H1 (cell line): Measurements from ENCODE around the gene DRC7. TPM values are rescaled to one million over a fixed set of nuclear protein-coding genes. Genes with fewer than 3 reads are reported as not detected.

Source experiments
- CTCF ChIA-PET: fragments of 300-600 bp; sonication (Branson Sonifier 250); formaldehyde crosslinking; loops from one replicate; lab custom pipeline; 2021; ENCODE audit not compliant: partially characterized antibody; lab: Charles Lee
- POLR2A ChIA-PET: fragments of 300-600 bp; sonication (Branson Sonifier 250); formaldehyde crosslinking; loops from one replicate; lab custom pipeline; 2021; ENCODE audit warnings: inconsistent platforms; ENCODE audit not compliant: partially characterized antibody; lab: Charles Lee
- DNase-seq, 2 experiments: peaks; one replicate each; pipeline versions ENCODE4 v3.0.0 to v3.0.0-alpha.2; 2010 to 2022; ENCODE audit warnings: low spot score in 2 of 2, low read depth in 1 of 2, mixed read lengths in 1 of 2
- FAIRE-seq: peaks from 2 replicates; lab custom pipeline; 2011; peaks lifted over from hg19 to GRCh38; lab: Jason Lieb, UNC
- H2AFZ ChIP-seq: 2 replicates; pipeline ENCODE4 v1.8.1; 2012; ENCODE audit warnings: low read length, inconsistent platforms
- H2AK5ac ChIP-seq: 2 replicates; pipeline ENCODE4 v1.6.1; 2013; ENCODE audit warnings: low read depth, low read length
- H2BK120ac ChIP-seq: replicated peaks from 2 replicates; pipeline ENCODE3; 2013; ENCODE audit warnings: low read depth, low read length, inconsistent platforms
- H2BK12ac ChIP-seq: 2 replicates; pipeline ENCODE4 v1.6.1; 2013; ENCODE audit warnings: low read depth, low read length
- H2BK15ac ChIP-seq: 2 replicates; pipeline ENCODE4 v1.6.1; 2013; ENCODE audit warnings: low read length
- H2BK20ac ChIP-seq: 2 replicates; pipeline ENCODE4 v1.6.1; 2013; ENCODE audit warnings: low read length
- H2BK5ac ChIP-seq: 2 replicates; pipeline ENCODE4 v1.6.1; 2013; ENCODE audit warnings: low read depth, low read length
- H3K14ac ChIP-seq: 2 replicates; pipeline ENCODE4 v1.6.1; 2013; ENCODE audit warnings: inconsistent platforms; ENCODE audit not compliant: insufficient read length
- H3K18ac ChIP-seq: 2 replicates; pipeline ENCODE4 v1.6.1; 2013; ENCODE audit warnings: low read length; ENCODE audit errors: extremely low read depth
- H3K23ac ChIP-seq: 2 replicates; pipeline ENCODE4 v1.6.1; 2013; ENCODE audit warnings: inconsistent platforms; ENCODE audit not compliant: insufficient read length
- H3K23me2 ChIP-seq: 2 replicates; pipeline ENCODE4 v1.6.1; 2013; ENCODE audit warnings: low read depth, low read length
- H3K27ac ChIP-seq: 2 replicates; pipeline ENCODE4 v1.6.1; 2011; ENCODE audit warnings: low read depth, low read length, inconsistent platforms
- H3K27me3 ChIP-seq, 4 experiments: replicated peaks in 1 of 4; 1 replicate in 1 of 4; 2 replicates in 3 of 4; pipeline versions ENCODE4 v1.6.1 to v1.8.1; 2011 to 2013; ENCODE audit warnings: low read length in 3 of 4, mild to moderate bottlenecking in 3 of 4, inconsistent platforms in 2 of 4, mixed read lengths in 2 of 4, moderate library complexity in 1 of 4; ENCODE audit not compliant: control insufficient read depth in 3 of 4, insufficient read depth in 3 of 4; ENCODE audit errors: extremely low read depth in 1 of 4
- H3K36me3 ChIP-seq, 4 experiments: 2 replicates each; pipeline versions ENCODE4 v1.6.1 to v1.8.1; 2011 to 2013; ENCODE audit warnings: mild to moderate bottlenecking in 4 of 4, low read length in 3 of 4, moderate library complexity in 2 of 4, control low read depth in 1 of 4, inconsistent platforms in 1 of 4; ENCODE audit not compliant: insufficient read depth in 4 of 4, control insufficient read depth in 2 of 4
- H3K4ac ChIP-seq: replicated peaks from 2 replicates; pipeline ENCODE3; 2013; ENCODE audit warnings: low read length, low read depth, mixed read lengths, inconsistent platforms; ENCODE audit not compliant: insufficient read length
- H3K4me1 ChIP-seq, 4 experiments: replicated peaks in 1 of 4; 1 replicate in 1 of 4; 2 replicates in 3 of 4; pipeline versions ENCODE4 v1.6.1 to v1.8.1; 2011 to 2013; ENCODE audit warnings: low read length in 3 of 4, inconsistent platforms in 2 of 4, mixed read lengths in 1 of 4; ENCODE audit not compliant: insufficient read depth in 4 of 4, control insufficient read depth in 3 of 4
- H3K4me2 ChIP-seq, 2 experiments: 2 replicates each; pipeline versions ENCODE4 v1.6.1 to v1.8.1; 2011 to 2013; ENCODE audit warnings: low read depth in 2 of 2, low read length in 2 of 2, control low read depth in 1 of 2, inconsistent platforms in 1 of 2, mild to moderate bottlenecking in 1 of 2; ENCODE audit not compliant: insufficient read depth in 1 of 2
- H3K4me3 ChIP-seq, 4 experiments: fragments of 200-600, 300-600 bp in 1 of 4; sonication (generic), shearing (Covaris generic), sonication (Bioruptor Twin) in 1 of 4; 2 replicates each; pipeline versions ENCODE4 v1.5.1 to v1.8.1; 2011 to 2016; ENCODE audit warnings: low read length in 4 of 4, low read depth in 3 of 4, control low read depth in 2 of 4, inconsistent platforms in 2 of 4, mild to moderate bottlenecking in 2 of 4, mixed read lengths in 1 of 4, moderate library complexity in 1 of 4; ENCODE audit not compliant: insufficient read depth in 2 of 4; ENCODE audit errors: extremely low read depth in 1 of 4
- H3K56ac ChIP-seq: replicated peaks from 2 replicates; pipeline ENCODE3; 2013; ENCODE audit warnings: low read depth, mild to moderate bottlenecking, mixed read lengths, low read length, inconsistent platforms; ENCODE audit not compliant: insufficient read length
- H3K79me1 ChIP-seq: 2 replicates; pipeline ENCODE4 v1.6.1; 2013; ENCODE audit warnings: low read depth, low read length, control low read depth
- H3K79me2 ChIP-seq, 2 experiments: 2 replicates each; pipeline versions ENCODE4 v1.6.1 to v1.8.1; 2012 to 2013; ENCODE audit warnings: low read length in 2 of 2, mild to moderate bottlenecking in 2 of 2, inconsistent platforms in 1 of 2; ENCODE audit not compliant: insufficient read depth in 2 of 2, control insufficient read depth in 1 of 2
- H3K9ac ChIP-seq, 4 experiments: replicated peaks in 1 of 4; 1 replicate in 1 of 4; 2 replicates in 3 of 4; pipeline versions ENCODE4 v1.6.1 to v1.8.1; 2011 to 2013; ENCODE audit warnings: low read depth in 3 of 4, low read length in 3 of 4, control low read depth in 2 of 4, mild to moderate bottlenecking in 2 of 4, moderate library complexity in 2 of 4, inconsistent platforms in 1 of 4; ENCODE audit errors: extremely low read depth in 1 of 4
- H3K9me3 ChIP-seq, 2 experiments: 2 replicates each; pipeline versions ENCODE4 v1.6.1 to v1.8.1; 2012 to 2013; ENCODE audit warnings: mild to moderate bottlenecking in 2 of 2, moderate library complexity in 2 of 2, control low read depth in 1 of 2, inconsistent platforms in 1 of 2, low read depth in 1 of 2, low read length in 1 of 2, mixed read lengths in 1 of 2; ENCODE audit not compliant: insufficient read depth in 2 of 2
- H4K20me1 ChIP-seq, 2 experiments: replicated peaks in 1 of 2; 2 replicates each; pipeline versions ENCODE3 to v1.8.1; 2011 to 2013; ENCODE audit warnings: inconsistent platforms in 2 of 2, low read length in 2 of 2, mild to moderate bottlenecking in 1 of 2; ENCODE audit not compliant: insufficient read depth in 2 of 2, control insufficient read depth in 1 of 2
- H4K5ac ChIP-seq: 2 replicates; pipeline ENCODE4 v1.6.1; 2013; ENCODE audit warnings: low read length, low read depth, mixed read lengths, inconsistent platforms; ENCODE audit not compliant: insufficient read length
- H4K8ac ChIP-seq: 2 replicates; pipeline ENCODE4 v1.8.0; 2013; ENCODE audit warnings: mild to moderate bottlenecking, moderate library complexity, low read length, inconsistent platforms; ENCODE audit not compliant: insufficient read depth; ENCODE audit errors: extremely low read depth
- H4K91ac ChIP-seq: replicated peaks from 2 replicates; pipeline ENCODE3; 2013; ENCODE audit warnings: low read length, mixed read lengths, inconsistent platforms; ENCODE audit not compliant: insufficient read length
- CREB1 ChIP-seq: IDR thresholded peaks from 2 replicates; pipeline ENCODE4 v1.6.1; 2012; ENCODE audit warnings: inconsistent platforms
- CTBP2 ChIP-seq: IDR thresholded peaks from 2 replicates; pipeline ENCODE4 v1.7.0; 2011; ENCODE audit warnings: borderline replicate concordance, mild to moderate bottlenecking, moderate library complexity, mixed read lengths, low read length; ENCODE audit not compliant: insufficient read depth, insufficient read length
- GTF2F1 ChIP-seq: IDR thresholded peaks from 2 replicates; pipeline ENCODE4 v1.6.1; 2012; ENCODE audit warnings: low read depth, low read length, improper control_type of control experiment, borderline replicate concordance
- KDM1A ChIP-seq: fragments of 200-600, 300-600 bp; sonication (generic); IDR thresholded peaks from 2 replicates; pipeline ENCODE4 v1.7.1; 2016; ENCODE audit warnings: mild to moderate bottlenecking, low read length, borderline replicate concordance
- NRF1 ChIP-seq: IDR thresholded peaks from 2 replicates; pipeline ENCODE4 v1.6.1; 2011; ENCODE audit warnings: mild to moderate bottlenecking, low read depth, low read length, improper control_type of control experiment
- RXRA ChIP-seq: IDR thresholded peaks from 2 replicates; pipeline ENCODE4 v1.6.1; 2011; ENCODE audit warnings: low read depth, mild to moderate bottlenecking, low read length, moderate library complexity; ENCODE audit not compliant: insufficient read depth
- SIX5 ChIP-seq: IDR thresholded peaks from 2 replicates; pipeline ENCODE4 v1.6.1; 2011; ENCODE audit warnings: mild to moderate bottlenecking, low read depth, low read length
- TAF7 ChIP-seq: optimal IDR thresholded peaks from 2 replicates; pipeline ENCODE3; 2011; ENCODE audit warnings: low read depth, mild to moderate bottlenecking, inconsistent platforms, low read length, moderate library complexity, borderline replicate concordance
- TCF12 ChIP-seq: IDR thresholded peaks from 2 replicates; pipeline ENCODE4 v1.6.1; 2011; ENCODE audit warnings: low read depth, mild to moderate bottlenecking, low read length
- WGBS, 2 experiments: shearing (Covaris generic) in 1 of 2; methylation state at CpG; one replicate each; pipeline versions ENCODE4 v1.1.6 to v1.1.7; 2013 to 2015; ENCODE audit warnings: low lambda C conversion rate in 2 of 2, mixed read lengths in 2 of 2, inconsistent platforms in 1 of 2, low coverage in 1 of 2, missing lambda C conversion rate in 1 of 2; ENCODE audit not compliant: insufficient replicate concordance in 2 of 2, insufficient coverage in 1 of 2, insufficient read length in 1 of 2; ENCODE audit errors: extremely low coverage in 1 of 2, missing lambda C conversion rate in 1 of 2; 5-methylcytosine and 5-hydroxymethylcytosine counted together
- polyA plus RNA-seq, 7 experiments: library from polyadenylated mRNA; depleted of rRNA in 3 of 7; stranded (reverse) in 5 of 7; unstranded in 2 of 7; fragments of >200 nt in 5 of 7; fragments of 200-250 nt in 2 of 7; gene quantifications; 1 replicate in 5 of 7; 2 replicates in 1 of 7; 4 replicates in 1 of 7; pipeline versions ENCODE4 v1.2.1 to v1.2.3, GENCODE V29; 2011 to 2013; ENCODE audit warnings: missing spikeins in 2 of 7, mixed read lengths in 2 of 7
- total RNA-seq: library from RNA; stranded (reverse); fragmentation: NEBNext Ultra II Directional; extraction: Animal tissue kit (Norgen Biotek cat#: 25700); gene quantifications from 2 replicates; pipeline ENCODE4 v1.2.1, GENCODE V29; 2021
- TF ChIP-seq, protein P1 (sequence below): IDR thresholded peaks from 2 replicates; pipeline ENCODE4 v1.6.1; 2011; ENCODE audit warnings: low read length, improper control_type of control experiment

DRC7 gene
- total and polyA plus RNA-seq, 2 of the 8 experiments (the other 6 are each of a cell fraction or from before 2014, with no cell fraction given), result 0.14 TPM; not detected in 1

- Histone ChIP-seq H3K9me3 (no peaks in the 10 kb centered on the region), H4K5ac (no peak overlapping the region), H3K4me1 (peaks cover 6 to 22% (median 17%) of the 10 kb centered on the region in 4 experiments), H3K23ac (no peak overlapping the region), H3K23me2 (no peaks in the 10 kb centered on the region; the same call in 1 of the 2 replicates), H2BK120ac (no peak overlapping the region), H3K56ac (no peak overlapping the region), H3K79me2 (no peaks in the 10 kb centered on the region), H2AFZ (no peak overlapping the region), H4K8ac (no peak overlapping the region), H3K79me1 (no peaks in the 10 kb centered on the region), H3K9ac (no peak overlapping the region), H3K14ac (no peak overlapping the region), H4K20me1 (no peaks in the 10 kb centered on the region), H2BK12ac (no peak overlapping the region), H3K4me2 (no peak overlapping the region), H3K4me3 (no peak overlapping the region), H3K4ac (no peak overlapping the region), H3K36me3 (no peaks in the 10 kb centered on the region), H2AK5ac (no peak overlapping the region), H2BK15ac (no peak overlapping the region), H3K27me3 (peaks cover 0 to 4% (median 1%) of the 10 kb centered on the region in 4 experiments; a peak in 3 of 7 replicates), H4K91ac (no peak overlapping the region), H3K27ac (no peak overlapping the region), H3K18ac (no peak overlapping the region), H2BK5ac (no peak overlapping the region), H2BK20ac (no peak overlapping the region)
- WGBS, 2 experiments, result 75% methylated on average over 5 of the region's 5 CpGs; no CpG with 5 or more reads in 1 of the 2 experiments
- POLR2A ChIA-PET, result no interaction called here
- FAIRE-seq (no peak), DNase-seq (no peak)
- TF ChIP-seq CTBP2 (no peak), RXRA (no peak), KDM1A (no peak), NRF1 (no peak), TAF7 (no peak), TCF12 (no peak), CREB1 (no peak), SIX5 (no peak), GTF2F1 (no peak)
- TF ChIP-seq, protein P1, sequence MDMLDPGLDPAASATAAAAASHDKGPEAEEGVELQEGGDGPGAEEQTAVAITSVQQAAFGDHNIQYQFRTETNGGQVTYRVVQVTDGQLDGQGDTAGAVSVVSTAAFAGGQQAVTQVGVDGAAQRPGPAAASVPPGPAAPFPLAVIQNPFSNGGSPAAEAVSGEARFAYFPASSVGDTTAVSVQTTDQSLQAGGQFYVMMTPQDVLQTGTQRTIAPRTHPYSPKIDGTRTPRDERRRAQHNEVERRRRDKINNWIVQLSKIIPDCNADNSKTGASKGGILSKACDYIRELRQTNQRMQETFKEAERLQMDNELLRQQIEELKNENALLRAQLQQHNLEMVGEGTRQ, result no peak
- CTCF ChIA-PET, result interaction anchor here (0.8 to 22.4 kb wide), 2 partner anchors 19 to 31 kb away, joined by 4 to 279 read pairs; partner anchors contain the start of gene KIFC3
These were observed 84.1 kb downstream of the DRC7 start for GRCh38 chr16:57778658-57779057.
